Measurements from ENCODE around the gene NIT1.

Gene NIT1

GRCh38 chr1:161117759-161118581 is at the start of gene NIT1, which contains the start of gene PFDN2:
Gene NIT1 (plus strand): TSS chr1:161118105. CDS start chr1:161118177, 72 bp downstream.
Gene PFDN2 (minus strand): TSS chr1:161118037. CDS start chr1:161118026, 11 bp downstream.
- peak within 1 kb of the TSS; percentile 92 for H3K27ac ChIP-seq
- TF ChIP-seq ZFX (IDR thresholded peaks at IDR 0.05), result no peak
- no peak for TF ChIP-seq CTCF (conservative IDR thresholded peaks at IDR 0.05)

- no peak overlapping the region for H3K27ac ChIP-seq
- no peak for TF ChIP-seq ZFX (IDR thresholded peaks at IDR 0.05)
- TF ChIP-seq CTCF (conservative IDR thresholded peaks at IDR 0.05), result no peak
Observed at GRCh38 chr1:161068306-161069234, 49.3 kb upstream of the NIT1 start.

GRCh38 chr1:161069241-161069640 is 48.7 kb upstream of the NIT1 start:
- no peak overlapping the region for H3K27ac ChIP-seq
- TF ChIP-seq ZFX (IDR thresholded peaks at IDR 0.05), result no peak
- TF ChIP-seq CTCF (conservative IDR thresholded peaks at IDR 0.05), result no peak

- TF ChIP-seq ZFX (IDR thresholded peaks at IDR 0.05) (no peak), CTCF (conservative IDR thresholded peaks at IDR 0.05) (no peak)
- no peak within 1 kb of the TSS for H3K27ac ChIP-seq
Observed at GRCh38 chr1:161069731-161070270, 48.1 kb upstream of the NIT1 start, which contains the start of gene ARHGAP30. Gene ARHGAP30 (minus strand): TSS chr1:161069891. CDS start chr1:161069624, 267 bp downstream.

- TF ChIP-seq ZFX (IDR thresholded peaks at IDR 0.05), result no peak
- H3K27ac ChIP-seq, result no peak overlapping the region
Observed at GRCh38 chr1:161070761-161071160, 47.1 kb upstream of the NIT1 start.

GRCh38 chr1:161071886-161072371 is 46.0 kb upstream of the NIT1 start:
- peak; percentile 76 for TF ChIP-seq CTCF (conservative IDR thresholded peaks at IDR 0.05)
- TF ChIP-seq ZFX (IDR thresholded peaks at IDR 0.05), result no peak
- no peak overlapping the region for H3K27ac ChIP-seq

GRCh38 chr1:161072751-161073449 is 45.0 kb upstream of the NIT1 start:
- TF ChIP-seq CTCF (conservative IDR thresholded peaks at IDR 0.05) (no peak), ZFX (IDR thresholded peaks at IDR 0.05) (no peak)
- no peak overlapping the region for H3K27ac ChIP-seq

Data from C4-2B (cell line).